Uterus (tissue), 2 donors: ENCODE data around the gene LPCAT3.

Source experiments
- POLR2A ChIP-seq, 2 donors: fragments of 450-650 bp; IDR thresholded peaks; one replicate each; pipeline ENCODE4 v1.6.1; 2016; ENCODE audit warnings: antibody characterized with exemption in 2 of 2, mild to moderate bottlenecking in 1 of 2, moderate library complexity in 1 of 2
- TF ChIP-seq, protein P1 (sequence below), 4 experiments: fragments of 200-600 bp in 2 of 4; fragments of 450-650 bp in 2 of 4; sonication (generic) in 2 of 4; IDR thresholded peaks; one replicate each; pipeline ENCODE4 v1.5.1; 2016 to 2019; ENCODE audit warnings: antibody characterized with exemption in 4 of 4, mild to moderate bottlenecking in 2 of 4, moderate library complexity in 1 of 4

DNA sequence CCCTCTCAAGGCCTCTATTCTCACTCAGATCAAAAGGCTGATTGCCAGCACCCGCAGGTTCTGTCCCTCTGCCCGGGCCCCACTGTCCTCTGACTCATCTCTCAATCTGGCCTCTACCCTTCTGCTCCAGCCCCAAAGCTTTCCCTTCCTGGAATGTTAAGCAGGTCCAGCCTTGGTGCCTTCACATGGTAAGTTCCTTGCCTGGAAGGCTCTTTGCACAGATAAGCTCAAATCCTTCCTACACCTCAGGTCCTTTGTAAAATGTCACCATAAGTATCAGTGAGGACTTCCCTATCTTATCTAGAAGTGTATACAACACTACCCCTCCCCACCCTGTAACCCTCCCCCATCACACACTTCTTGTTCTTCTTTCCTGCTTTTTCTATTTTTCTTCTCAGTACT is 22.2 kb downstream of the LPCAT3 start:
- TF ChIP-seq, protein P1, sequence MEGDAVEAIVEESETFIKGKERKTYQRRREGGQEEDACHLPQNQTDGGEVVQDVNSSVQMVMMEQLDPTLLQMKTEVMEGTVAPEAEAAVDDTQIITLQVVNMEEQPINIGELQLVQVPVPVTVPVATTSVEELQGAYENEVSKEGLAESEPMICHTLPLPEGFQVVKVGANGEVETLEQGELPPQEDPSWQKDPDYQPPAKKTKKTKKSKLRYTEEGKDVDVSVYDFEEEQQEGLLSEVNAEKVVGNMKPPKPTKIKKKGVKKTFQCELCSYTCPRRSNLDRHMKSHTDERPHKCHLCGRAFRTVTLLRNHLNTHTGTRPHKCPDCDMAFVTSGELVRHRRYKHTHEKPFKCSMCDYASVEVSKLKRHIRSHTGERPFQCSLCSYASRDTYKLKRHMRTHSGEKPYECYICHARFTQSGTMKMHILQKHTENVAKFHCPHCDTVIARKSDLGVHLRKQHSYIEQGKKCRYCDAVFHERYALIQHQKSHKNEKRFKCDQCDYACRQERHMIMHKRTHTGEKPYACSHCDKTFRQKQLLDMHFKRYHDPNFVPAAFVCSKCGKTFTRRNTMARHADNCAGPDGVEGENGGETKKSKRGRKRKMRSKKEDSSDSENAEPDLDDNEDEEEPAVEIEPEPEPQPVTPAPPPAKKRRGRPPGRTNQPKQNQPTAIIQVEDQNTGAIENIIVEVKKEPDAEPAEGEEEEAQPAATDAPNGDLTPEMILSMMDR (IDR thresholded peaks at IDR 0.05): no peak
- TF ChIP-seq POLR2A (IDR thresholded peaks at IDR 0.05): no peak
